Keratinocyte (primary cell): Measurements from ENCODE around the gene PTPN18. TPM values are rescaled to one million over a fixed set of nuclear protein-coding genes. Genes with fewer than 3 reads are reported as not detected.
A peak's percentile ranks its signal among the peaks of the same experiment; 100 is the strongest.
"Not testable (repeated sequence)": the region's sequence is repeated elsewhere in the genome, so short reads cannot be mapped to it uniquely, and the experiment has no call there.

Source experiments
- DNase-seq: peaks from one replicate; pipeline ENCODE4 v3.0.0-alpha.2; 2011; ENCODE audit warnings: low read depth, missing footprints, low spot score
- FAIRE-seq: peaks from 2 replicates; lab custom pipeline; 2011; peaks lifted over from hg19 to GRCh38; lab: Jason Lieb, UNC
- H2AFZ ChIP-seq: 2 replicates; pipeline ENCODE4 v1.6.0; 2012; ENCODE audit warnings: low read length, control low read depth, inconsistent platforms; ENCODE audit not compliant: control insufficient read depth
- H3K27ac ChIP-seq: 2 replicates; pipeline ENCODE4 v1.5.1; 2011; ENCODE audit warnings: low read length; ENCODE audit not compliant: control insufficient read depth, insufficient read depth
- H3K27me3 ChIP-seq: 3 replicates; pipeline ENCODE4 v1.6.0; 2011; ENCODE audit warnings: low read length; ENCODE audit not compliant: control insufficient read depth, insufficient read depth; ENCODE audit errors: extremely low read depth
- H3K36me3 ChIP-seq, 2 experiments: 2 replicates in 1 of 2; 3 replicates in 1 of 2; pipeline ENCODE4 v1.5.1; 2011; ENCODE audit warnings: low read length in 2 of 2, mild to moderate bottlenecking in 1 of 2; ENCODE audit not compliant: control insufficient read depth in 2 of 2, insufficient read depth in 2 of 2; ENCODE audit errors: extremely low read depth in 1 of 2
- H3K4me1 ChIP-seq: 3 replicates; pipeline ENCODE4 v1.5.1; 2011; ENCODE audit warnings: low read length; ENCODE audit not compliant: control insufficient read depth, insufficient read depth; ENCODE audit errors: extremely low read depth
- H3K4me2 ChIP-seq: 3 replicates; pipeline ENCODE4 v1.6.0; 2011; ENCODE audit warnings: low read depth, low read length; ENCODE audit not compliant: control insufficient read depth, insufficient read depth; ENCODE audit errors: extremely low read depth
- H3K4me3 ChIP-seq, 3 experiments: fragments of 200-600 bp in 1 of 3; sonication (generic) in 1 of 3; 2 replicates in 2 of 3; 3 replicates in 1 of 3; pipeline ENCODE4 v1.5.1; 2011 to 2016; ENCODE audit warnings: low read length in 3 of 3, mild to moderate bottlenecking in 3 of 3, control low read depth in 2 of 3, inconsistent platforms in 1 of 3, low read depth in 1 of 3, mixed read lengths in 1 of 3, mixed run types in 1 of 3, moderate library complexity in 1 of 3; ENCODE audit not compliant: control insufficient read depth in 2 of 3, insufficient read depth in 2 of 3; ENCODE audit errors: extremely low read depth in 1 of 3
- H3K79me2 ChIP-seq: 2 replicates; pipeline ENCODE4 v1.6.0; 2012; ENCODE audit warnings: low read length; ENCODE audit not compliant: control insufficient read depth, insufficient read depth
- H3K9ac ChIP-seq: 3 replicates; pipeline ENCODE4 v1.6.0; 2011; ENCODE audit warnings: low read length; ENCODE audit not compliant: control insufficient read depth, insufficient read depth; ENCODE audit errors: extremely low read depth
- H3K9me1 ChIP-seq: 3 replicates; pipeline ENCODE4 v1.6.0; 2011; ENCODE audit warnings: low read length; ENCODE audit not compliant: control insufficient read depth, insufficient read depth; ENCODE audit errors: extremely low read depth
- H3K9me3 ChIP-seq: 2 replicates; pipeline ENCODE4 v1.5.1; 2012; ENCODE audit warnings: low read depth, low read length; ENCODE audit not compliant: control insufficient read depth
- H4K20me1 ChIP-seq: 3 replicates; pipeline ENCODE4 v1.6.0; 2011; ENCODE audit warnings: low read length; ENCODE audit not compliant: control insufficient read depth, insufficient read depth; ENCODE audit errors: extremely low read depth
- EZH2 ChIP-seq: IDR thresholded peaks from one replicate; pipeline ENCODE4 v1.6.1; 2012; ENCODE audit warnings: inconsistent platforms, mild to moderate bottlenecking, low read length, moderate library complexity
- dilution Hi-C: fragments of 300-500 bp; cut with MboI; formaldehyde crosslinking; loops from one replicate; pipeline ENCODE4 v1.7.0; 2020; ENCODE audit warnings: low sequenced_read_pairs; ENCODE audit not compliant: extremely low pct_ligation_motif_present
- polyA plus RNA-seq, 5 experiments: library from polyadenylated mRNA; depleted of rRNA in 3 of 5; stranded (reverse) in 3 of 5; stranded (forward) in 1 of 5; unstranded in 1 of 5; fragments of >200 nt; gene quantifications; 1 replicate in 1 of 5; 2 replicates in 3 of 5; 3 replicates in 1 of 5; pipeline versions ENCODE4 v1.2.1 to v1.2.3, GENCODE V29; 2011 to 2012; ENCODE audit warnings: missing spikeins in 2 of 5, low read depth in 1 of 5, low replicate concordance in 1 of 5
- TF ChIP-seq, protein P1 (sequence below), 3 experiments: IDR thresholded peaks in 1 of 3; conservative IDR thresholded peaks in 1 of 3; optimal IDR thresholded peaks in 1 of 3; 2 replicates in 2 of 3; 3 replicates in 1 of 3; pipeline versions ENCODE3 to v1.5.1; 2011; ENCODE audit warnings: low read length in 3 of 3, mild to moderate bottlenecking in 3 of 3, moderate library complexity in 2 of 3, control low read depth in 1 of 3, inconsistent platforms in 1 of 3; ENCODE audit not compliant: insufficient read depth in 2 of 3; ENCODE audit errors: extremely low read depth in 1 of 3

PTPN18 gene
- polyA plus RNA-seq, 1 donor (not counting 4 experiments of a cell fraction or from before 2014, with no cell fraction given) = 9.6 TPM

DNA sequence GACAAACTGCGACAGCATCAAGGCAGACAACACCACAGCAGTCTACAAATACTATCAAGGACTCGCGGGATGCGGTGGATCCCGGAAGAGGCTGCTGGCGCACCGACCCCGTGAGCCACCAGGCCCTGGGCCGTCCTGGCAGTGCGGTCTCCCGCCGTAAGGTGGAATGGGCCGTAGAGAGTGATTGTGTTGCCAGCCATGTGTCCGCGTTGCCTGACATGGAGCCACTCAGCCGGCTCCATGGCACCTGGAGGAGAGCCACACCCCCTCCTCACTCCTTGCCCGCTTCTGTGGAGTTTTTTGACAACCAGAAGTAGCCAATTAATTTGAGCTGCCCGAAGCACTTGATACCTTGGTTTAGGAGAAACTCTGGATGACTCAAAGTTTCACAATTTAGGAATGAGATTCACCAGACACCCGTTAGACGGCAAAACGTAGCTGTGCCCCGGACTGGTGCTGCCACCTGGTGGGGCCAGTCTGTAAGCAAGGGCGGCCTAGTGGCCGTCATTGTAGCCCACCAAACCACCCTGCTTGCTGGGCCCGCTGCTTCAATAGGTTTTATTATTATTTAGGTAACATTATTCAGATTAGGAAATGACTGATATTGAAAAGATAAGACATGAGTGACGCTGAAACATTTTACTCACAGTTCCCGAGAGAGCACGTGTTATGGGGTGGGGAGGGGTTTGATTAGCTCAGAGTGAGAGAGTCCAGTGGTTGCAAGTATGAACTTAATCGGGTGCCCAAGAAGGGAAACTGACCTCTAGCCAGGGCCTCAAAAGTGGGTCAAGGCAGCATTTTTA, 23.4 kb upstream of the PTPN18 start:
- dilution Hi-C loops = no loop called here
- Histone ChIP-seq H3K4me3 (no peak overlapping the region), H3K79me2 (no peaks in the 10 kb centered on the region), H3K9ac (peak overlapping the region; percentile 18), H3K27me3 (no peaks in the 10 kb centered on the region), H3K9me1 (no peaks in the 10 kb centered on the region), H3K4me2 (peak overlapping the region; percentile 72), H3K36me3 (no peaks in the 10 kb centered on the region), H3K4me1 (peaks cover 27% of the 10 kb centered on the region), H2AFZ (peak overlapping the region; percentile 66), H4K20me1 (no peaks in the 10 kb centered on the region), H3K27ac (no peak overlapping the region), H3K9me3 (no peaks in the 10 kb centered on the region)
- FAIRE-seq (peak; percentile 63), DNase-seq (peak; percentile 33)
- no peak for TF ChIP-seq EZH2
- TF ChIP-seq, protein P1, sequence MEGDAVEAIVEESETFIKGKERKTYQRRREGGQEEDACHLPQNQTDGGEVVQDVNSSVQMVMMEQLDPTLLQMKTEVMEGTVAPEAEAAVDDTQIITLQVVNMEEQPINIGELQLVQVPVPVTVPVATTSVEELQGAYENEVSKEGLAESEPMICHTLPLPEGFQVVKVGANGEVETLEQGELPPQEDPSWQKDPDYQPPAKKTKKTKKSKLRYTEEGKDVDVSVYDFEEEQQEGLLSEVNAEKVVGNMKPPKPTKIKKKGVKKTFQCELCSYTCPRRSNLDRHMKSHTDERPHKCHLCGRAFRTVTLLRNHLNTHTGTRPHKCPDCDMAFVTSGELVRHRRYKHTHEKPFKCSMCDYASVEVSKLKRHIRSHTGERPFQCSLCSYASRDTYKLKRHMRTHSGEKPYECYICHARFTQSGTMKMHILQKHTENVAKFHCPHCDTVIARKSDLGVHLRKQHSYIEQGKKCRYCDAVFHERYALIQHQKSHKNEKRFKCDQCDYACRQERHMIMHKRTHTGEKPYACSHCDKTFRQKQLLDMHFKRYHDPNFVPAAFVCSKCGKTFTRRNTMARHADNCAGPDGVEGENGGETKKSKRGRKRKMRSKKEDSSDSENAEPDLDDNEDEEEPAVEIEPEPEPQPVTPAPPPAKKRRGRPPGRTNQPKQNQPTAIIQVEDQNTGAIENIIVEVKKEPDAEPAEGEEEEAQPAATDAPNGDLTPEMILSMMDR (optimal IDR thresholded peaks at IDR 0.05 in 1 of 3, IDR thresholded peaks at IDR 0.05 in 1 of 3, conservative IDR thresholded peaks at IDR 0.05 in 1 of 3; ENCODE audit: extremely low read depth in 1 of 3, insufficient read depth in 2 of 3, low read length in 3 of 3) = peak; percentile 96 to 98 (median 96)

GRCh38 chr2:130333253-130333652, 22.6 kb upstream of the PTPN18 start:
- H3K9me1 ChIP-seq, H3K36me3 ChIP-seq, DNase-seq, H3K27ac ChIP-seq, H3K9me3 ChIP-seq, H4K20me1 ChIP-seq, H3K9ac ChIP-seq, H3K27me3 ChIP-seq, FAIRE-seq, H3K4me2 ChIP-seq, H2AFZ ChIP-seq, dilution Hi-C loops, H3K4me3 ChIP-seq, H3K79me2 ChIP-seq: not testable (repeated sequence)
- H3K4me1 ChIP-seq = peaks cover 22% of the 10 kb centered on the region
